K562 (cell line): ENCODE results near the gene RPS6KL1. TPM values are rescaled to one million over a fixed set of nuclear protein-coding genes. Genes with fewer than 3 reads are reported as not detected.

Experiments used
- CUX1 ChIP-seq: fragments of 200-800 bp; sonication (Bioruptor generic); IDR thresholded peaks from 2 replicates; pipeline ENCODE4 v1.6.1; 2016; ENCODE audit warnings: missing genetic modification characterization, missing compliant biosample characterization
- EHMT2 ChIP-seq: fragments of 450-650 bp; IDR thresholded peaks from 2 replicates; pipeline ENCODE4 v1.6.1; 2018; ENCODE audit warnings: antibody characterized with exemption
- FOXK1 ChIP-seq: sonication (generic); formaldehyde crosslinking; IDR thresholded peaks from 2 replicates; pipeline ENCODE4 v1.8.0; 2022; ENCODE audit warnings: missing genetic modification reagents, mild to moderate bottlenecking, borderline replicate concordance
- IFI16 ChIP-seq: fragments of 250-450 bp; sonication (Bioruptor Pico); IDR thresholded peaks from 2 replicates; pipeline ENCODE4 v2.1.2; 2022; ENCODE audit warnings: mild to moderate bottlenecking, inconsistent platforms
- ZBTB17 ChIP-seq: fragments of 450-650 bp; formaldehyde crosslinking; IDR thresholded peaks from 2 replicates; pipeline ENCODE4 v1.4.0; 2020; ENCODE audit warnings: mild to moderate bottlenecking
- ZNF766 ChIP-seq: fragments of 200-800 bp; sonication (Bioruptor generic); conservative IDR thresholded peaks from 2 replicates; pipeline ENCODE4 v1.6.1; 2016; ENCODE audit warnings: missing genetic modification characterization, missing compliant biosample characterization
- polyA plus RNA-seq, 8 experiments: library from polyadenylated mRNA; depleted of rRNA in 4 of 8; stranded (reverse) in 5 of 8; unstranded in 3 of 8; fragments of >200 nt; fragmentation: Nextera tagmentation in 2 of 8; fragmentation: Illumina TruSeq in 1 of 8; extraction: Ambion mirVana in 2 of 8; extraction: Trizol in 1 of 8; gene quantifications; 2 replicates each; pipeline versions ENCODE4 v1.2.1 to v1.2.3, GENCODE V29; 2011 to 2014; ENCODE audit warnings: inconsistent platforms in 1 of 8, missing spikeins in 1 of 8
- total RNA-seq, 7 experiments: library from RNA; depleted of rRNA in 6 of 7; stranded (reverse); fragments of >200 nt in 6 of 7; fragmentation: Illumina TruSeq in 2 of 7; extraction: Trizol in 2 of 7; gene quantifications; 2 replicates each; pipeline versions ENCODE4 v1.2.1 to v1.2.3, GENCODE V29; 2011 to 2021; ENCODE audit warnings: low replicate concordance in 1 of 7

Gene RPS6KL1
- total and polyA plus RNA-seq, 9 of the 15 experiments (the other 6 are each of a cell fraction or from before 2014, with no cell fraction given) = 0.91 to 15.5 (median 8.1) TPM

GRCh38 chr14:74951443-74952179 lies 28.6 kb upstream of the RPS6KL1 start (continued):
- TF ChIP-seq CUX1 (CRISPR knock-in tag) (no peak), ZBTB17 (CRISPR knock-in tag) (no peak), ZNF766 (no peak), EHMT2 (no peak), FOXK1 (no peak), IFI16 (CRISPR knock-in tag) (no peak)
